ENCODE results near the gene BACH2. TPM values are rescaled to one million over a fixed set of nuclear protein-coding genes. Genes with fewer than 3 reads are reported as not detected.

BACH2 gene
- total RNA-seq, 1 experiment from 2014 or later = 3.3 TPM

DNA sequence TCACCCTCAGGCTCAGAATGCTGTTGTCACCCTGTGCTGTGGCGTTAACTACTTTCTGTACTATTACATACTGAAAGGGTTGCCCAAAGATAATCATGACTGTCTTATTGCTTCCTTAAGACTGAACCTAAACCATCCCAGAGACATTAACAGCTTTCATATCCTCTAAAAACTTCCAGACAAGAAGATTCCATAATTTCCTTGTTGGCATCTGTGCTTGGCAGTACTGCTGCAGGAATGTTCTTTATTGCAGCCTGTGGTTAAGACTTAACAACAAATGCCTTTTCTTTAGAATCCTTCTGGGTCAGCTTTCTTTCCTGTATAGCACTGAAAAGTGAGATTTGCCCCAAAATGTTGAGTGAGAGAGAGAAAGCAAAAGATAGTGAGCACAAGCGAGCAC, 292.7 kb downstream of the BACH2 start:
- RAD21 ChIA-PET (ENCODE audit: low non-redundant PET in 1 of 2, low total read pairs in 2 of 2, uncharacterized antibody in 2 of 2, unreplicated experiment in 2 of 2) = no interaction called here
- H3K9me3 ChIP-seq (ENCODE audit: control insufficient read depth in 1 of 2, insufficient read depth in 1 of 2, low read depth in 1 of 2, low read length in 2 of 2) = no peaks in the 10 kb centered on the region
- POLR2A ChIA-PET = no interaction called here
- no peak overlapping the region for H3K4me3 ChIP-seq (replicated peaks in 1 of 2; ENCODE audit: low read depth in 1 of 2, low read length in 2 of 2)
- no peak overlapping the region for H3K27ac ChIP-seq (ENCODE audit: low read depth, low read length)
- no peak overlapping the region for H3K9ac ChIP-seq (ENCODE audit: low read length)
- H3K4me2 ChIP-seq (ENCODE audit: low read length) = no peak overlapping the region
- CTCF ChIA-PET = no interaction called here
- H3K27me3 ChIP-seq (ENCODE audit: insufficient read depth, low read length) = no peaks in the 10 kb centered on the region
- ATAC-seq = no peak
- intact Hi-C loops (cut with micrococcal nuclease) = no loop called here
- H2AFZ ChIP-seq (ENCODE audit: low read depth, low read length, poor library complexity, severe bottlenecking) = no peak overlapping the region
- H3K36me3 ChIP-seq (ENCODE audit: control insufficient read depth in 1 of 2, insufficient read depth in 2 of 2, low read length in 2 of 2) = no peaks in the 10 kb centered on the region
- BruUV-seq (replicated peaks) = no TSS peak
- DNase-seq (ENCODE audit: low read depth, low spot score) = no peak
- no peaks in the 10 kb centered on the region for H3K9me2 ChIP-seq (ENCODE audit: insufficient read depth)
- no peak for TF ChIP-seq EZH2 (IDR thresholded peaks at IDR 0.05)
- H4K20me1 ChIP-seq (ENCODE audit: insufficient read depth) = no peaks in the 10 kb centered on the region
- H3K4me1 ChIP-seq (ENCODE audit: control insufficient read depth in 1 of 2, insufficient read depth in 2 of 2, low read length in 2 of 2) = peaks cover 13 to 46% of the 10 kb centered on the region in 2 experiments
- no peaks in the 10 kb centered on the region for H3K79me2 ChIP-seq (ENCODE audit: insufficient read depth, low read length)

DNA sequence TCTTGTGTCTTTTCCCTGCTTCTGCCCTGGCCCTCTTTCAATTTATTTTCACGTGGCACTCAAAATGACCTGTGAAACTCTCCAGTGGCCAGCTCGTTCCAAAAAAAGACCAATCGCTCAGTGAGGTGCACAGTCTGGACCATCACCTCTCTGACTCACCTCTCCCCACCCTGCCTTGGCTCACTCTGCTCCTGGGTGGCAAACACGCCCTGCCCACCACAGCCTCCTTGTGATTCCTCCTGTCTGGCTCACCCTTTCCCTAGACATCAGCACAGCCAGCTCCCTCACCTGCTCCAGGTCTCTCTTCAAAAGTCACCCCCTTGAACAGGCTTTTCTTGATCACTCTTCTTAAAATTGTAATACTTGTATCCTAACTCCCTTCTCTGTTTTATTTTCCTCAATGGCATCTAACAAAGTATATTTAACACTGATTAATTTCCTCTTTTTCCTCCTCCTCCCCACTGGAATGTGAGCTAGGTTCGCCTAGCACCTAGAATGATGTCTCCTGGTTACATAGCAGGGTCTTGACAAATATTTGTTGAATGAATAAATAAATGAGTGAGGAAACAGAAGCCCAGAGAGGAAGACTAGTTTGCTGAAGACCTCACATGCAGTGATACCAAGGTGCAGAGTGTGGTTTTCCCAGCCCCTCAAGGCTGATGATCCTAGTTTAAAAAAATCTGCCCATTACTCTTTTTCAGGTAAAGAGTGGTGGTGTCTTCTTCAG, 293.4 kb downstream of the BACH2 start:
- H3K27me3 ChIP-seq (ENCODE audit: insufficient read depth, low read length) = no peaks in the 10 kb centered on the region
- no peaks in the 10 kb centered on the region for H3K79me2 ChIP-seq (ENCODE audit: insufficient read depth, low read length)
- intact Hi-C loops (cut with micrococcal nuclease) = no loop called here
- H3K4me3 ChIP-seq (replicated peaks in 1 of 2; ENCODE audit: low read depth in 1 of 2, low read length in 2 of 2) = no peak overlapping the region
- H3K9me2 ChIP-seq (ENCODE audit: insufficient read depth) = no peaks in the 10 kb centered on the region
- ATAC-seq (peak; percentile 84), DNase-seq (ENCODE audit: low read depth, low spot score) (no peak)
- CTCF ChIA-PET = no interaction called here
- H3K36me3 ChIP-seq (ENCODE audit: control insufficient read depth in 1 of 2, insufficient read depth in 2 of 2, low read length in 2 of 2) = no peaks in the 10 kb centered on the region
- no peaks in the 10 kb centered on the region for H4K20me1 ChIP-seq (ENCODE audit: insufficient read depth)
- BruUV-seq (replicated peaks) = no TSS peak
- TF ChIP-seq ZFX (IDR thresholded peaks at IDR 0.05) (no peak), FOSL1 (IDR thresholded peaks at IDR 0.05; ENCODE audit: low read depth) (peak; percentile 25; the same call in 1 of the 2 replicates), ZNF274 (IDR thresholded peaks at IDR 0.05; ENCODE audit: low read depth, low read length) (no peak)
- peaks cover 15 to 50% of the 10 kb centered on the region in 2 experiments for H3K4me1 ChIP-seq (ENCODE audit: control insufficient read depth in 1 of 2, insufficient read depth in 2 of 2, low read length in 2 of 2)
- RAD21 ChIA-PET (ENCODE audit: low non-redundant PET in 1 of 2, low total read pairs in 2 of 2, uncharacterized antibody in 2 of 2, unreplicated experiment in 2 of 2) = no interaction called here
- no peak overlapping the region for H2AFZ ChIP-seq (ENCODE audit: low read depth, low read length, poor library complexity, severe bottlenecking)
- H3K9ac ChIP-seq (ENCODE audit: low read length) = no peak overlapping the region
- H3K9me3 ChIP-seq (ENCODE audit: control insufficient read depth in 1 of 2, insufficient read depth in 1 of 2, low read depth in 1 of 2, low read length in 2 of 2) = no peaks in the 10 kb centered on the region
- peak overlapping the region; percentile 52 for H3K4me2 ChIP-seq (ENCODE audit: low read length)
- no peak overlapping the region for H3K27ac ChIP-seq (ENCODE audit: low read depth, low read length)
- POLR2A ChIA-PET = no interaction called here

Measured in HCT116 (cell line).